GM18858 (cell line): Measurements from ENCODE around the gene DCUN1D5.

ENCODE experiments used
- ATAC-seq: cut with Tn5 transposase; IDR thresholded peaks from one replicate; pipeline ENCODE4 v1.9.1; 2021; ENCODE audit not compliant: unreplicated experiment

DCUN1D5 gene

GRCh38 chr11:103055221-103055890, 36.6 kb downstream of the DCUN1D5 start:
- peak; percentile 54 for ATAC-seq

- ATAC-seq: no peak
Observed at GRCh38 chr11:103053997-103054396, 38.0 kb downstream of the DCUN1D5 start.

DNA sequence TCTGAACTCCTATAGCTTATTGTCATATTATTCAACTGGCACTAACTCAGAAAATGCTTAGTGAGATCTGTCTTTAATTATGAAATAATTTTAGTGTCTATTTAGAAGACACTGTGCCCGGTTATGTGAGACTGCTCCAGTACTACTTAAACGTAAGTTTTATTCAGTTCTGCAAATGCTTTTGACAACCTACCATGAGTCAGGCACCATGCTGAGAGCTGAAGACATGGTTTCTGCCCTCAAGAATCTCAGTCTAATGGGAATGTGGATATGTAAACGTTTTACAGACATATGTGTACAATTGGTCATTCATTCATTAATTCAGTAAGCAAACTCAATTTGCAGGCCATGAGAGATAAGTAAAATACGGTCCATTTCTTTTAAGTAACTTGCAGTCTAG, 40.0 kb downstream of the DCUN1D5 start:
- no peak for ATAC-seq

DNA sequence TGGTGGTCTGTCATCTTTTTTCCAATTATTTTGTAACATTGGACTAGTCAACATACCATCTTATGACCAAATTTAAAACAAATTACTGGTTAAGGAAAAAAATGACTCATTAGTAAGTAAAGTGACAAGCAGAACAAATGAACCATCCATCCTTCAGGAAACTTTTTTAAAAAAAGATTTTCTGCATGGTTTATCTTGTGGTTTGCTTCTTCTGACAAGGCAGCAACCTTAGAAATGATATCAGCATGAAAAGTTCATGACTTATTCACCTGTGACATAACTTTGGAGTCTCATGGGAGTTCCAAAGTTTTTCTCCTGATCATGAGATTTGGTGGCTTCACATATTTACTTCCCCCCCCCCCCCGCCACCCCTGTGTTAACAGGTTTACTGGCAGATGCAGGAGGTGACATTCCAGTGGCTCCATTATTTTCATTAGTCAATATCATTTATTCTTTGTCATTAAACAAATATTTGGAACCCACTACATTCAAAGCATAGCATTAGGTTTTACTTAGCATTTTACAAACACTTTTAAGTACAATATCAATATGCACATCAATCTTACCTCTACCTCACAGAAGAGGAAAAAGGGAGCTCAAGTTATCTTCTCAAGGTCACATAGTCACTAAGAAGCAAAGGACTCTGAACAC, 40.7 kb downstream of the DCUN1D5 start:
- ATAC-seq: no peak

- ATAC-seq: no peak
Observed at GRCh38 chr11:103050351-103050750, 41.6 kb downstream of the DCUN1D5 start.

DNA sequence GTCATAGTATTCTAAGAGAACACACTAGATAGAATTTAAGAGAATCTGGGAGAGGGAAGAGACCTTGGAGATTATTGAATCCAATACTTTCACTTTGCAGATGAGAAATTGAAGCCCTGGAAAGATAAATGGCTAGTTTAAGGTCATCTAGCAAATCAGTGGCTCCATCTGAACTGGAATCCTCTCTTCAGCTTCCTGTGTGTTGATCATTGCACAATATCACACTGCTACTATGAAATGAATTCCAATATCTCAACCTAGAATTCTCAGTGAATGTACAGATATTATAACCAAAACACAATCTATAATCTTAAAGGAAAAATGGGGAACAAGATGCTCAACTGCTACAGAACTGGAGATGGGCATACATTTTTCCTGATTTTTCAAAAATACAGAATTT, 44.1 kb downstream of the DCUN1D5 start:
- ATAC-seq: no peak

- no peak for ATAC-seq
Observed at GRCh38 chr11:103043826-103044678, 47.9 kb downstream of the DCUN1D5 start.

- ATAC-seq: no peak
Observed at GRCh38 chr11:103042161-103042560, 49.8 kb downstream of the DCUN1D5 start.

- ATAC-seq: peak; percentile 99
Observed at GRCh38 chr11:103035791-103036434, 56.0 kb downstream of the DCUN1D5 start.

- no peak for ATAC-seq
Observed at GRCh38 chr11:103035216-103035615, 56.7 kb downstream of the DCUN1D5 start.

GRCh38 chr11:103031834-103032233, 60.1 kb downstream of the DCUN1D5 start:
- no peak for ATAC-seq

DNA sequence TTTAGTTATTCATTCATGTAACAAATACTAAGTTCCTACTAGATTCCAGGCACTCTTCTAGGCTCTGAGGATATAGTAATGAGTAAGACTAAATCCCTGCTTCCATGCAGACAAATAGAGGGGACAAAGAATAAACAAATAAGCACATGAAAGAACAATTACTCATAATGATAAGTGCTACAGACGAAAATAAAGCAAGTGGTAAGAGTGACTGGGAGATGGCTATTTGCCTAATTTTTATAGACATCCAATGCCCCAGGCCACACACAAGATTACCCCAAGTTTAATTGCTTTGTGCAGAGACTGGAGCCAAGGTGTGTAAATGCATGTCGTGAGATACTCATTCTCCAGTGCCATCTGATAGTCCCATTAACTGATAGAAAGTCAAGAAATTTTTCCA, 62.6 kb downstream of the DCUN1D5 start:
- no peak for ATAC-seq

GRCh38 chr11:103028304-103029020, 63.5 kb downstream of the DCUN1D5 start:
- peak; percentile 95 for ATAC-seq

DNA sequence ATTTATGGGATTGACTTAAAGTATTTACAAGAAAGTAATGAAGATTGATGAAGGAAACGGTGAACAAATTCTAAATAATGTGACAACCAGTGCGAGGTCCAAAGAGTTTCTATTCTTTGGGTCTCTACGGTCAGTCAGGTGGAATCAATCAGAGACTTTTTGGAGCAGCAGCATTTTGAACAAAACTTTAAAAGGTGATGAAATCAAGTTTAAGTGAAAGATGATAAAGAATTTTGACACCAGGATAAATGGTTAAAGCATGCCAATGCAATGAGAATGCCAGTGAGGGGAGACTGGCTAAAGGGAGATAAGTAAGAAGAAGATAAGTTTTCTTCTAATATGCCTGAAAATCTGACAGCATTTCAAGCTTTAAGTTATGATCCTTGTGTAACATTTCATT, 67.9 kb downstream of the DCUN1D5 start:
- ATAC-seq: no peak

DNA sequence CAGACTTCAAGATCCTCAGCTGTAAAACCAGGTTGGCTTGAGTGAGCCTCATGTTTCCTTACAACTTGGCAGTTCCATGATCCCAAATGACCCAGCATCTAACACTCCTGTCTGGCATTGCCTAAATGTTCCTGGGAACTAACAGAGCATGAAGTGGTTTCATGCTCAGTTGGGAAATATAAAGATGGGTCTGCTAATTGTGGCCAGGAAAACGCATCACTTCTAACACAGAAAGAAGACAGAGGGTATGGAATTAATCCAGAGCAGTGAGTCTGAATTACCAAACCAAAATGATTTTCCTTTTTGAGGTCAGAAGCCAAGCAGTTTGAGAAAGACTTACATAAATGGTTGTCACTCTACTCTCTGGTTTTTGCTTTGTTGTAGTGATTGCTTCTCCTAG, 75.9 kb downstream of the DCUN1D5 start:
- no peak for ATAC-seq

DNA sequence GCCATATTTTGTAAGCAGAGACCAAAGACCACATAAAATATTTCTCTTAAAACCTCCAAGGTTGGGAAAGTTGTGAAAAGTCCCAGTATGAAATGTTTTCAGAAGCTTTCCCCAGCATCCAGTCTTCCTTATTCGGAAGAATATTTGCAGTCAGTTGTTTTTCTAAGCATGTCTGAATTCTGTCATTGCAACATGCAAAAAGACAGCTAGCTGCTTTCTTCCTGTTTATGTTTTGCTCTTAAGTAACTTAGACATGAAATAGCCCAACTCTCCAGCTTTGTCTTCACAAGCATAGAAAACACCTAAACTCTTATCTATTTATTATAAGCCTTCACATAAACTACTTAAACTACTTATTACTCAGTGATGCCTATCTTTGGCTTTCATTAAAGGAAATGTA, 78.5 kb downstream of the DCUN1D5 start:
- ATAC-seq: no peak
